ENCODE results near the gene RALGPS1.

GRCh38 chr9:126883636-126884035 is 30.9 kb upstream of the RALGPS1 start:
- no peak for TF ChIP-seq CTCF (conservative IDR thresholded peaks at IDR 0.05)
- no peak for TF ChIP-seq ZFX (IDR thresholded peaks at IDR 0.05)
